Brain microvascular endothelial cell (primary cell): ENCODE measurements around the gene IL18.

Experiments used
- DNase-seq: peaks from one replicate; pipeline ENCODE4 v3.0.0-alpha.2; 2020
- H3K27ac ChIP-seq: fragments of 250-450 bp; sonication (Bioruptor Pico); 2 replicates; pipeline ENCODE4 v1.5.1; 2020; ENCODE audit warnings: mild to moderate bottlenecking, moderate library complexity
- H3K27me3 ChIP-seq: fragments of 250-450 bp; sonication (Bioruptor Pico); replicated peaks from 2 replicates; pipeline ENCODE4 v1.5.1; 2020; ENCODE audit warnings: mild to moderate bottlenecking
- H3K36me3 ChIP-seq: fragments of 250-450 bp; sonication (Bioruptor Pico); replicated peaks from 2 replicates; pipeline ENCODE4 v1.5.1; 2020; ENCODE audit warnings: mild to moderate bottlenecking
- H3K4me3 ChIP-seq: 2 replicates; pipeline ENCODE4 v1.5.1; 2011; ENCODE audit warnings: low read depth, mild to moderate bottlenecking, control low read depth, low read length, moderate library complexity
- in situ Hi-C: cut with HindIII; loops from 2 replicates; pipeline ENCODE4 v1.10.0; 2017; ENCODE audit warnings: low sequenced_read_pairs, low pct_ligation_motif_present
- TF ChIP-seq, protein P1 (sequence below): IDR thresholded peaks from 2 replicates; pipeline ENCODE4 v1.5.1; 2011; ENCODE audit warnings: low read depth, mild to moderate bottlenecking, moderate library complexity, low read length, control low read depth, inconsistent platforms; ENCODE audit errors: missing control alignments

The IL18 gene

DNA sequence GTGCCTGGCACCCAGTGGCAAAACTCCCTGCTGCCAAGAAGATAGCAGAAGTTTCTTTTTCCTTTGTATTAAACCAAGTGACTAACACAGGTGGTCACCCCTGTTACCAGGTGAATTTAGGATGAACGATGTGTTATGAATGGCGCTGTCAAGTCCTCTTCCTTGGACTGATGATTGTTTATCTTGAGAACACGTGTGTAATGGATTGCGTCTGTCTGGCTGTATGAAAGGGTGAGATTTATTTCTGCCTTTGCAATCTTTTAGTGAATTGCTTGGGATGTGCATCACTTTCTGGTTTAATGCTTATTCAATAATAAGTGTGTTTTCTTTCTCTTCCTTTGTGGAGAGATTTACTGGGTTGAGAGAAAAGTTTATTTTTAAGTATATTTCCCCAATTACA lies 40.8 kb downstream of the IL18 start:
- in situ Hi-C loops, result no loop called here

DNA sequence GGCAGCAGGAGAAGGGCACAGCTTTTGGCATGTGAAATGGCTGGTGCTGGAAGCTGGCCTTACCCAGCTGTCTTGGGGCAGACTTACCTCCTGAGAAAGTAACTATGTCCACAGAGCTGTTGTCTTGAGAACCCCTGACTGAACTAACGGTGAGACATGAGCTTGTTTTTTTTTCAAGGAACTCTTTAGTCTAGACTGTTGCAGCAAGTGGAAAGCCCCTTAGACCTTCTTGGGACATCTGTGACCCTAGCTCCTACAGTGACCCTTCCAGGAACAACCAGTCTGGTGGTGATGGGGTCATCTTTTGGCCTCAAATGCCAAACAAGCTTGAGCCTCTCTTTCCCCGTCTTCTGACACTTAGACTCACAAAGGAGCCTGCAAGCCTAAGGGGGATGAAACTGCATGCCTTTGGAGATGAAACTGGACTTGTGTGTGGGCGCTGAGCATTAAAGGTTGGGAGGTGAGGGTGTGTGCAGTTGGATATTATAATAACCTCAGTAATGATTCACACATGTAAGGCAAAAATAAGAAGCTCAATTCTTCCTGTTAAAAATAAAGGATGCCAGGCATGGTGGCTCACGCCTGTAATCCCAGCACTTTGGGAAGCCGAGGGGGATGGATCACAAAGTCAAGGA lies 41.8 kb downstream of the IL18 start:
- Histone ChIP-seq H3K27me3 (no peaks in the 10 kb centered on the region), H3K36me3 (no peaks in the 10 kb centered on the region), H3K4me3 (no peak overlapping the region), H3K27ac (no peak overlapping the region)
- DNase-seq, result no peak
- in situ Hi-C loops, result no loop called here
- TF ChIP-seq, protein P1, sequence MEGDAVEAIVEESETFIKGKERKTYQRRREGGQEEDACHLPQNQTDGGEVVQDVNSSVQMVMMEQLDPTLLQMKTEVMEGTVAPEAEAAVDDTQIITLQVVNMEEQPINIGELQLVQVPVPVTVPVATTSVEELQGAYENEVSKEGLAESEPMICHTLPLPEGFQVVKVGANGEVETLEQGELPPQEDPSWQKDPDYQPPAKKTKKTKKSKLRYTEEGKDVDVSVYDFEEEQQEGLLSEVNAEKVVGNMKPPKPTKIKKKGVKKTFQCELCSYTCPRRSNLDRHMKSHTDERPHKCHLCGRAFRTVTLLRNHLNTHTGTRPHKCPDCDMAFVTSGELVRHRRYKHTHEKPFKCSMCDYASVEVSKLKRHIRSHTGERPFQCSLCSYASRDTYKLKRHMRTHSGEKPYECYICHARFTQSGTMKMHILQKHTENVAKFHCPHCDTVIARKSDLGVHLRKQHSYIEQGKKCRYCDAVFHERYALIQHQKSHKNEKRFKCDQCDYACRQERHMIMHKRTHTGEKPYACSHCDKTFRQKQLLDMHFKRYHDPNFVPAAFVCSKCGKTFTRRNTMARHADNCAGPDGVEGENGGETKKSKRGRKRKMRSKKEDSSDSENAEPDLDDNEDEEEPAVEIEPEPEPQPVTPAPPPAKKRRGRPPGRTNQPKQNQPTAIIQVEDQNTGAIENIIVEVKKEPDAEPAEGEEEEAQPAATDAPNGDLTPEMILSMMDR, result no peak

More for the DNA sequence above, 40.8 kb downstream of the IL18 start:
- DNase-seq, result no peak
- no peaks in the 10 kb centered on the region for H3K36me3 ChIP-seq
- H3K27me3 ChIP-seq, result no peaks in the 10 kb centered on the region
- H3K27ac ChIP-seq, result no peak overlapping the region
- H3K4me3 ChIP-seq, result no peak overlapping the region
- TF ChIP-seq, protein P1, result no peak

DNA sequence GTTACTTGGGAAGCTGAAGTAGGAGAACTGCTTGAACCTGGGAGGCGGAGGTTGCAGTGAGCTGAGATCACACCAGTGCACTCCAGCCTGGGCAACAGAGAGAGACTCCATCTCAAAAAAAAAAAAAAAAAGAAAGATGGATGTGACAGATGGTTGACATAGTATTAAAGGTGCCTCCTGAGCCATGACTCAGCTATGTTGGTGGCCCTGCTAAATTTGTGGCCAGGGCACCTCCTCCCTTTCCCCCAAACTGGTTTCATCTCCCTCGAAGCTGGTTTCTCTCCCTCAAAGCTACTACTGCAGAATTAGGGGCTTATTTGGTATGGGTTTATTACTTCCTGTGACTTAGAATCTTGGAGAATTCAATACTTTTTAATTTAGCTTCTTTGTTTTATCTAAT lies 45.7 kb downstream of the IL18 start:
- TF ChIP-seq, protein P1, result no peak
- no peaks in the 10 kb centered on the region for H3K36me3 ChIP-seq
- H3K27ac ChIP-seq, result no peak overlapping the region
- no peak for DNase-seq
- no peaks in the 10 kb centered on the region for H3K27me3 ChIP-seq
- no peak overlapping the region for H3K4me3 ChIP-seq
- in situ Hi-C loops, result no loop called here

DNA sequence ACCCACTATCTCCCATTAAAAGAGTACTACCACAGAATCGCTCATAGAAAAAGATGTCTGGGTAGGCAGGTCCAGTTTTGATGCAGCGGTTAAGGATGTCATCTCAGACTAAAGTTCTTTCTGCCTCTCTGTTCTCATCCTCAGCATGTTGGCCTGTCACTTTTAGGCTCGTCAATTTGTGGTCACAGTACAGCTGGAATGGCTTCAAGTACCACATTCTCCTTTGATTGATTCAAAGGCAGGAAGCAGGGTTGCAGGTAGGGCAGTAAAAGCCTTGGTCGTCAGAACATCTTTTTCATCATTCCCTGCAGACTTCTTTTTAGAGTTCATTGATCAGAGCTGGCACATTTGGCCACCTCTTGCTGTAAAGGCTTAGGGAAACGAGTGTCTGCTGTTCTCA lies 48.5 kb downstream of the IL18 start:
- H3K27ac ChIP-seq, result no peak overlapping the region
- TF ChIP-seq, protein P1, result no peak

DNA sequence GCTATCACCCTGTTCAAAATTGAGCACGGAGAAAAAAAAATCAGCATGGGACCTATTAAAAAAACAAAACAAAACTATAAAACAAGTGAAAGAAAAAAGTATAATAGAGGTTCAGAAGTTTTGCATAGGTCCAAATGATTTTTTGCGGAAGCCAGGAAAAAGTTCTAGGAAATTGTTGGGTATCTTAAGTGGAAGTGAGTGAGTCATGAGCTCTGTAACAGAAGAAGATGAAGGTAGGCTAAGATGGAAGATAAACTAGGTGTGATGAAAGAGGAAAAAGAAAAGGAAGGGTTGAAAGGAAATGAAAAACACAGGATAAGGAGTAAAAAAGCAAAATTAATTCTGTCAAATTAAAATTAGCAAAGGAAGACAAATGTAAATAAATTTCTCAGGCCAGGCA lies 49.4 kb downstream of the IL18 start:
- no peak overlapping the region for H3K27ac ChIP-seq
- DNase-seq, result no peak
- TF ChIP-seq, protein P1, result no peak
- H3K27me3 ChIP-seq, result no peaks in the 10 kb centered on the region
- no peak overlapping the region for H3K4me3 ChIP-seq
- in situ Hi-C loops, result no loop called here
- H3K36me3 ChIP-seq, result no peaks in the 10 kb centered on the region

More for the DNA sequence above, 48.5 kb downstream of the IL18 start:
- no peak for DNase-seq
- Histone ChIP-seq H3K36me3 (no peaks in the 10 kb centered on the region), H3K27me3 (no peaks in the 10 kb centered on the region), H3K4me3 (no peak overlapping the region)
- in situ Hi-C loops, result no loop called here
